Mucosa of descending colon (tissue), 3 donors: ENCODE data around the gene PLPP4. TPM values are rescaled to one million over a fixed set of nuclear protein-coding genes. Genes with fewer than 3 reads are reported as not detected.

Experiments used
- ATAC-seq: fragments of 200-7000 bp; cut with Tn5 transposase; one replicate; pipeline ENCODE4 v1.9.1; 2020; ENCODE audit warnings: mild to moderate bottlenecking, moderate library complexity
- DNase-seq, 3 donors: peaks; one replicate each; pipeline ENCODE4 v3.0.0-alpha.2; 2020
- H3K36me3 ChIP-seq: fragments of 200-600 bp; one replicate; pipeline ENCODE4 v1.8.0; 2021; ENCODE audit warnings: low read depth, mild to moderate bottlenecking
- H3K4me1 ChIP-seq: fragments of 200-600 bp; one replicate; pipeline ENCODE4 v1.8.0; 2021; ENCODE audit warnings: low read depth, mild to moderate bottlenecking
- H3K4me3 ChIP-seq: fragments of 200-600 bp; one replicate; pipeline ENCODE4 v1.8.0; 2021; ENCODE audit warnings: mild to moderate bottlenecking
- H3K9me3 ChIP-seq: fragments of 200-600 bp; one replicate; pipeline ENCODE4 v1.8.0; 2021; ENCODE audit warnings: mild to moderate bottlenecking
- intact Hi-C, 2 donors: fragments of 100-400 bp; cut with DNase I in 1 of 2; cut with micrococcal nuclease in 1 of 2; formaldehyde crosslinking; loops; one replicate each; pipeline versions ENCODE4 v1.11.0 to v1.11.1; 2022; cut with DNase I, micrococcal nuclease
- total RNA-seq, 3 donors: library from RNA; stranded (reverse); fragmentation: NEBNext Ultra II Directional in 2 of 3; extraction: Animal tissue kit (Norgen Biotek cat#: 25700) in 2 of 3; gene quantifications; one replicate each; pipeline versions ENCODE4 v1.2.1 to v1.2.4, GENCODE V29; 2021 to 2023
- TF ChIP-seq, protein P1 (sequence below): fragments of 200-600 bp; IDR thresholded peaks from one replicate; pipeline ENCODE4 v1.8.0; 2022; ENCODE audit warnings: antibody characterized with exemption, mild to moderate bottlenecking
- donor health status: DM: no; HTN: no; CAD: no; lungs with moderate emphysema.
- donor health status: DM: no; HTN: no; CAD: no.
- donor health status: DM: no; HTN: yes; CAD: no.

Gene PLPP4
- total RNA-seq, 3 donors from 2014 or later, result 2.6 TPM; not detected in 2

DNA sequence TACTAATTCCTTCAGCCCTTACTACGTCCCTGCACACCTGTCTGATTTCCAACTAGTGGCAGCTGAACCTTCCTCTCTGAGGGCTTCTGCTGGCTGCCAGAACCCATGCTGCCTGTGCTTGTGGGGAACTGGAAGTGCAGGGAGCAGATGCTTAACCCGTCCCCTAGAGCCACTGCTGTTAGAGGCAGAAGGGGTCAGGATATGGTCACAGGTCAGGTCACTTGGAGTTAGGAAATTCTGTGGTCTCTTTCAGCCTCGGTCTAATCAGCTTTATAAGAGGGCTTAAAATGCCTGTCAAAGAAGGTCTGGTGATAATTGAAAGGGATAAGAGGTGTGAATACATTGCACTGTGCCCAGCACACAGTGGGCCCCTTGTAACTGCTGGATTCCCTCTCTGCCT, 82.0 kb downstream of the PLPP4 start:
- ATAC-seq, result no peak
- intact Hi-C loops, result no loop called here

DNA sequence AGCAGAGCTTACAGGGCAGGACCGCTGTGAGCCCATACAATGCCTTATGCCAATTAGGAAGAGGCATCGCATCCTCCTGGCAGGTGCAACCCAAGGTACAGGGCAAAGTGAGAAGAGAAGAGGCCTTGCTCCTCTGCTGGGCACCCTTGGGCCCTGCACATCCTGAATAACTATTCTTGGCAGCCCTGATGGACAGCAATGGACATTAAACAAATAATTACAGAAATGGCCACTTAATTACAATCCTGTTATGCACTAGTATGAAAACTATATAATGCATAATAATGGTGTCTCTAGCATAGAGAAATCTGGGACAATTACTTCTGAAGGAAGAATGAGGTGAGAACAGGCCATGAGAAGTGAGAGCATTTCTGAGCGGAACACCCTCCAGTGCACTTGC, 83.5 kb downstream of the PLPP4 start:
- no peak for DNase-seq
- intact Hi-C loops, result no loop called here
- no peak for ATAC-seq
- no peaks in the 10 kb centered on the region for H3K36me3 ChIP-seq
- TF ChIP-seq, protein P1, sequence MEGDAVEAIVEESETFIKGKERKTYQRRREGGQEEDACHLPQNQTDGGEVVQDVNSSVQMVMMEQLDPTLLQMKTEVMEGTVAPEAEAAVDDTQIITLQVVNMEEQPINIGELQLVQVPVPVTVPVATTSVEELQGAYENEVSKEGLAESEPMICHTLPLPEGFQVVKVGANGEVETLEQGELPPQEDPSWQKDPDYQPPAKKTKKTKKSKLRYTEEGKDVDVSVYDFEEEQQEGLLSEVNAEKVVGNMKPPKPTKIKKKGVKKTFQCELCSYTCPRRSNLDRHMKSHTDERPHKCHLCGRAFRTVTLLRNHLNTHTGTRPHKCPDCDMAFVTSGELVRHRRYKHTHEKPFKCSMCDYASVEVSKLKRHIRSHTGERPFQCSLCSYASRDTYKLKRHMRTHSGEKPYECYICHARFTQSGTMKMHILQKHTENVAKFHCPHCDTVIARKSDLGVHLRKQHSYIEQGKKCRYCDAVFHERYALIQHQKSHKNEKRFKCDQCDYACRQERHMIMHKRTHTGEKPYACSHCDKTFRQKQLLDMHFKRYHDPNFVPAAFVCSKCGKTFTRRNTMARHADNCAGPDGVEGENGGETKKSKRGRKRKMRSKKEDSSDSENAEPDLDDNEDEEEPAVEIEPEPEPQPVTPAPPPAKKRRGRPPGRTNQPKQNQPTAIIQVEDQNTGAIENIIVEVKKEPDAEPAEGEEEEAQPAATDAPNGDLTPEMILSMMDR, result no peak
- H3K4me1 ChIP-seq, result no peaks in the 10 kb centered on the region
- H3K4me3 ChIP-seq, result no peak overlapping the region
- no peaks in the 10 kb centered on the region for H3K9me3 ChIP-seq

More for the DNA sequence above, 82.0 kb downstream of the PLPP4 start:
- no peaks in the 10 kb centered on the region for H3K9me3 ChIP-seq
- TF ChIP-seq, protein P1, result no peak
- no peaks in the 10 kb centered on the region for H3K4me1 ChIP-seq
- no peak overlapping the region for H3K4me3 ChIP-seq
- H3K36me3 ChIP-seq, result no peaks in the 10 kb centered on the region
- DNase-seq, result no peak

DNA sequence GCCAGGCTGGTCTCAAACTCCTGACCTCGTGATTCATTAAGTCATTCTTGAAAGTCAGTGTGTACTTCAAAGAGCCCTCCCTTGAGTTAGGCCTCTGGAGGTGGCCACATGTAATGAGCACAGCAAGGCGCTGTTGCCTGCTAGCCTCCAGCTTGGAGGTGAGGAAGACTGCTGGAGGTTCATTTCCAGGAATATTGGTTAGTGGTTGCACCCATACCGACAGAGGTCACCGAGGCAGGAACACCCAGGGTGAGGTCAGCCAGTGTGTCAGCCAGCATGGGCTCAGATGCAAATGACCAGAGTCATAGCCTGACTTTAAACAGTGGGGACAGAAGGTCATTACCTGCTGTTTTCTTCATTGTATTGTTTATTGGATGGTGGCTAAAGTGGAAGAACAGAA, 85.0 kb downstream of the PLPP4 start:
- no peak for DNase-seq
- no peaks in the 10 kb centered on the region for H3K9me3 ChIP-seq
- intact Hi-C loops, result no loop called here

GRCh38 chr10:120542591-120542990, 85.6 kb downstream of the PLPP4 start:
- Histone ChIP-seq H3K36me3 (no peaks in the 10 kb centered on the region), H3K4me1 (no peaks in the 10 kb centered on the region), H3K4me3 (no peak overlapping the region), H3K9me3 (no peaks in the 10 kb centered on the region)
- ATAC-seq, result no peak
- TF ChIP-seq, protein P1, result no peak
- intact Hi-C loops, result no loop called here
- DNase-seq, result no peak

More for the DNA sequence above, 85.0 kb downstream of the PLPP4 start:
- Histone ChIP-seq H3K36me3 (no peaks in the 10 kb centered on the region), H3K4me1 (no peaks in the 10 kb centered on the region), H3K4me3 (no peak overlapping the region)
- TF ChIP-seq, protein P1, result no peak
- no peak for ATAC-seq

DNA sequence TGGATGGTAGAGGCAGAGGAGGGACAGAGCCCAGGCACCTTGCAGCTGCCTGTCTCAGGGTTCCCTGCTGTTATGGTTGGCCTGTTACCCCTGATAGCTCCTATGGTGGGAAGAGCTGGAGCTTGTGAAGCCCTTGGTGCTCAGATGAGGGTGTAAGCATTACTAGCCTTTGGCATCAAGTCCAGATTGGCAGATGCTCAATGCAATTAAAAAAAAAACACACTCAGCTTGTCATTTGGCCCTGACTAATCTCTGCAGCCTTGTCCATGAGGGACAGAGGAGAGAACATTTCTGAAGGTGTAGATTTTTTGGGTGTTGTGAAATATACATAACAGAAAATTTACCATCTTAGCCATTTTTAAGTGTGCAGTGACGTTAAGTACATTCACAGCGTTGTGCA, 86.3 kb downstream of the PLPP4 start:
- intact Hi-C loops, result no loop called here
- H3K36me3 ChIP-seq, result no peaks in the 10 kb centered on the region
- TF ChIP-seq, protein P1, result no peak
- H3K4me1 ChIP-seq, result no peaks in the 10 kb centered on the region
- ATAC-seq (no peak), DNase-seq (no peak)
- H3K4me3 ChIP-seq, result no peak overlapping the region
- H3K9me3 ChIP-seq, result no peaks in the 10 kb centered on the region

DNA sequence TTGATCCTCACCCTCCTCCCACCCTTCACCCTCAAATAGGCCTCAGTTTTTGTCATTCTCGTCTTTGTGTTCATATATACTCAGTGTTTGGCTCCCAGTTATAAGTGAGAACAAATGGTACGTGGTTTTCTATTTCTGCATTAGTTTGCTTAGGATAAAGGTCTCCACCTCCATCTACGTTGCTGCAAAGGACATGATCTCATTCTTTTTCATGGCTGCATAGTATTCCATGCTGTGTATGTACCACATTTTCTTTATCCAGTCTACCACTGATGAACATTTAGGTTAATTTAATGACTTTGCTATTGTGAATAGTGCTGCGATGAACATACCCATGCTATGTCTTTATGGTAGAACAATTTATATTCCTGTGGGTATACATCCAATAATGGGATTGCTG, 91.2 kb downstream of the PLPP4 start:
- TF ChIP-seq, protein P1, result no peak
- H3K36me3 ChIP-seq, result no peaks in the 10 kb centered on the region
- intact Hi-C loops, result no loop called here
- H3K4me3 ChIP-seq, result no peak overlapping the region
- no peaks in the 10 kb centered on the region for H3K4me1 ChIP-seq
- ATAC-seq (no peak), DNase-seq (no peak)
- peaks cover 3% of the 10 kb centered on the region for H3K9me3 ChIP-seq
